DOHH2 (cell line): ENCODE data around the gene PRDM16.

Experiments
- EZH2phosphoT487 ChIP-seq: fragments of 200-600 bp; sonication (generic); IDR thresholded peaks from 2 replicates; pipeline ENCODE4 v1.6.1; 2017; ENCODE audit warnings: borderline replicate concordance, mild to moderate bottlenecking, antibody characterized with exemption, low read length, moderate library complexity, mixed read lengths
- TF ChIP-seq, protein P1 (sequence below): fragments of 200-600 bp; sonication (generic); IDR thresholded peaks from one replicate; pipeline ENCODE4 v1.5.1; 2014; ENCODE audit warnings: antibody characterized with exemption, mild to moderate bottlenecking, low read depth, low read length; ENCODE audit not compliant: poor library complexity, severe bottlenecking

DNA sequence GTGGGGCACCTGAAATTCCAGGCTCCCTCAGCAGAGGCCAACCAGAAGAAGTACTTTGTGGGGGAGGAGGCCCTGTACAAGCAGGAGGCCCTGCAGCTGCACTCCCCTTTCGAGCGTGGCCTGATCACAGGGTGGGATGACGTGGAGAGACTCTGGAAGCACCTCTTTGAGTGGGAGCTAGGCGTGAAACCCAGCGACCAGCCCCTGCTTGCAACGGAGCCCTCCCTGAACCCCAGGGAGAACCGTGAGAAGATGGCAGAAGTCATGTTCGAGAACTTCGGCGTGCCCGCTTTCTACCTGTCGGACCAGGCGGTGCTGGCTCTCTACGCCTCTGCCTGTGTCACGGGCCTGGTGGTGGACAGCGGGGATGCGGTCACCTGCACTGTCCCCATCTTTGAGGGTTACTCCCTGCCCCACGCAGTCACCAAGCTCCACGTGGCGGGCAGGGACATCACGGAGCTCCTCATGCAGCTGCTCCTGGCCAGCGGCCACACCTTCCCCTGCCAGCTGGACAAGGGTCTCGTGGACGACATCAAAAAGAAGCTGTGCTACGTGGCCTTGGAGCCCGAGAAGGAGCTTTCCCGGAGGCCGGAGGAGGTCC is 47.1 kb upstream of the PRDM16 start:
- TF ChIP-seq, protein P1, sequence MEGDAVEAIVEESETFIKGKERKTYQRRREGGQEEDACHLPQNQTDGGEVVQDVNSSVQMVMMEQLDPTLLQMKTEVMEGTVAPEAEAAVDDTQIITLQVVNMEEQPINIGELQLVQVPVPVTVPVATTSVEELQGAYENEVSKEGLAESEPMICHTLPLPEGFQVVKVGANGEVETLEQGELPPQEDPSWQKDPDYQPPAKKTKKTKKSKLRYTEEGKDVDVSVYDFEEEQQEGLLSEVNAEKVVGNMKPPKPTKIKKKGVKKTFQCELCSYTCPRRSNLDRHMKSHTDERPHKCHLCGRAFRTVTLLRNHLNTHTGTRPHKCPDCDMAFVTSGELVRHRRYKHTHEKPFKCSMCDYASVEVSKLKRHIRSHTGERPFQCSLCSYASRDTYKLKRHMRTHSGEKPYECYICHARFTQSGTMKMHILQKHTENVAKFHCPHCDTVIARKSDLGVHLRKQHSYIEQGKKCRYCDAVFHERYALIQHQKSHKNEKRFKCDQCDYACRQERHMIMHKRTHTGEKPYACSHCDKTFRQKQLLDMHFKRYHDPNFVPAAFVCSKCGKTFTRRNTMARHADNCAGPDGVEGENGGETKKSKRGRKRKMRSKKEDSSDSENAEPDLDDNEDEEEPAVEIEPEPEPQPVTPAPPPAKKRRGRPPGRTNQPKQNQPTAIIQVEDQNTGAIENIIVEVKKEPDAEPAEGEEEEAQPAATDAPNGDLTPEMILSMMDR = no peak
- no peak for TF ChIP-seq EZH2phosphoT487
